ENCODE results near the gene ZNF326.

GRCh38 chr1:90000934-90001676 is 6.2 kb downstream of the ZNF326 start:
- TF ChIP-seq TAF1 (IDR thresholded peaks at IDR 0.05; ENCODE audit: low read depth, low read length) (no peak), POLR2A (IDR thresholded peaks at IDR 0.05; ENCODE audit: low read depth, low read length) (no peak)
